GM18511 (cell line): ENCODE measurements around the gene OR2A1.
"Not testable (repeated sequence)": the region's sequence is repeated elsewhere in the genome, so short reads cannot be mapped to it uniquely, and the experiment has no call there.

ENCODE experiments used
- ATAC-seq: cut with Tn5 transposase; IDR thresholded peaks from one replicate; pipeline ENCODE4 v1.9.1; 2021; ENCODE audit warnings: mild to moderate bottlenecking, moderate library complexity; ENCODE audit not compliant: unreplicated experiment

Gene OR2A1

DNA sequence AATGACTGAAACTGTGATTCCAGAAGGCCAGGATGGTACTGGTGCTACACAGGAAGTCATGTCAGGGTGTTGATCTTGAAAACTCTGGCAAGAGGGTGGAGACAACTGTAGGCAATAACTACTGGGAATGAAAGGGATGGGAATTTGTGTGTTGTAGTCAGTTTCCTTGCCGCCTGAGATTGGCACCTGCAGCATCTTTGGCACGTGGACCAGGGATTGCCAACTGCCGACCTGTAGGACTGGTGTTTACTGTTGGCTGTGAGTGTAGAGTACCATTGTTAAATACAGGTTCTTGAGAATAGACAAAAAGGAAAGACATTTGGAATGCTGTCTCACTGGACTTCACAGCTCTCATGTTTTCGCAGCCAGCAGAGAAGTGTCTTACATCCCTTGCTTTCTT, 11.1 kb downstream of the OR2A1 start:
- ATAC-seq = not testable (repeated sequence)

DNA sequence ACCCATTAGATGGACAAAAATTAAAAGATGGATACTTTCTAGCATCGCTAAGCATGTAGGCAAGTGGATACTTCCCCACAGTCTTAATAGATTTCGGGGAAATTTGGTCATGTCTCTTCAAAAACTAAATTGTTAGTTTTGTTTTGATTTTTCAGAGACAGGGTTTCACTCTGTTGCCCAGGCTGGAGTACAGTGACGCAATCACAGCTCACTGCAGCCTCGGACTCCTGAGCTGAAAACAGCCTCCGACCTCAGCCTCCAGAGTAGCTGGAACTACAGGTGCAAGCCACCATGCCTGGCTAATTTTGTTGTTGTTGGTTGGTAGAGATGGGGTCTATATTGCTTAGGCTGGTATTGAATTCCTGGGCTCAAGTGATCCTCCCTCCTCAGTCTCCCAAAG, 13.6 kb downstream of the OR2A1 start:
- not testable (repeated sequence) for ATAC-seq

DNA sequence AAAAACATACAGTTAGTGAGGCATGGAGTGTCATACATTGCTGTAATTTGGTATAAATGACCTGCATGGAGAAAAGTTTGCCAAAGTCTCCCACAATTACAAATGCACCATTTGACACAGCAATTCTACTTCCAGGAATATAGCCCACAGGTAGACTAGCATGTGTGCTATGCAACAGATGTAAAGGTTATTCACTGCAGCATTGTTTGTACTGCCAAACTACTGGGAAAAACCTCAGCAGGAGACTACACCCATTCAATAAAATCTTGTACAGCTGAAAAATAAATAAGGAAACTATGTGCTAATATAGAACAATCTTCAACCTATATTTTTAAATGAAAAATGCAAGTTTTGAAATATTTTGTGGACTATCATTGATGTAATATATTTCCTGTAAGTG, 17.8 kb downstream of the OR2A1 start:
- not testable (repeated sequence) for ATAC-seq

DNA sequence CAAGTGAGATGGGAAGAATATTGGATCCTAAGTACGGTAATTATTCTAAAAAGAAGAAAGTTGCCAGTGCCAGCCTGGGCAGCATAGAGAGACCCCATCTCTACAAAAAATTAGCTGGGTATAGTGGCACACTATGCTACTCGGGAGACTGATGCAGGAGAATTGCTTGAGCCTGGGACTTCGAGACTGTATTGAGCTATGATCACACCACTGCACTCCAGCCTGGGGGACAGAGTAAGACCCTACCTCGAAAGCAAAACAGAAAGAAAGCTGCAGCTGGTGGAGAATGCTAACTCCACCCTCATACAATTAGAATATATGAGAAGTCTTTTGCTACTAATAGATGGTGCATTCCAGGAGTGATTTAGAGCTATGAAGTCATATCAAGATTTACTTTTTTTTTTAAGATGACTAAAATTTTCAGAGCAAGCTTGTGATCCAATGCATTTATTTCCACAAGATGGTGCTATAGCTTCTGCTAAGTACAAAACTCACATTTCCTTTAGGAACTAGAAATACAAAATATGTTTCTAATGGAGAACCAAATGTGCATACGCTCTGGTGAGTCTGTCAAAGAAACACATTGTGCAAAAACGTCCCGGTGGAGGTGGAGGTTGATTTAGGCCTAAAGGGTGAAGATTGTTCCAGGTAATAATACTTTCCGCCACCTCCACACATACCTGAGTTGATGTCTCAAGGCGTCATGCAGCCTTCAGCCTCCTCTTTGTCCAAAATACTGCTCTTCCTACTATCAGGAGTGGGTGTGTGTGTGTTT, 19.2 kb downstream of the OR2A1 start:
- ATAC-seq = peak; percentile 58

GRCh38 chr7:144331996-144332288, 19.7 kb downstream of the OR2A1 start:
- ATAC-seq = peak; percentile 21

GRCh38 chr7:144348625-144349024, 36.4 kb downstream of the OR2A1 start:
- peak; percentile 24 for ATAC-seq

GRCh38 chr7:144351667-144352066, 39.4 kb downstream of the OR2A1 start:
- ATAC-seq = not testable (repeated sequence)

DNA sequence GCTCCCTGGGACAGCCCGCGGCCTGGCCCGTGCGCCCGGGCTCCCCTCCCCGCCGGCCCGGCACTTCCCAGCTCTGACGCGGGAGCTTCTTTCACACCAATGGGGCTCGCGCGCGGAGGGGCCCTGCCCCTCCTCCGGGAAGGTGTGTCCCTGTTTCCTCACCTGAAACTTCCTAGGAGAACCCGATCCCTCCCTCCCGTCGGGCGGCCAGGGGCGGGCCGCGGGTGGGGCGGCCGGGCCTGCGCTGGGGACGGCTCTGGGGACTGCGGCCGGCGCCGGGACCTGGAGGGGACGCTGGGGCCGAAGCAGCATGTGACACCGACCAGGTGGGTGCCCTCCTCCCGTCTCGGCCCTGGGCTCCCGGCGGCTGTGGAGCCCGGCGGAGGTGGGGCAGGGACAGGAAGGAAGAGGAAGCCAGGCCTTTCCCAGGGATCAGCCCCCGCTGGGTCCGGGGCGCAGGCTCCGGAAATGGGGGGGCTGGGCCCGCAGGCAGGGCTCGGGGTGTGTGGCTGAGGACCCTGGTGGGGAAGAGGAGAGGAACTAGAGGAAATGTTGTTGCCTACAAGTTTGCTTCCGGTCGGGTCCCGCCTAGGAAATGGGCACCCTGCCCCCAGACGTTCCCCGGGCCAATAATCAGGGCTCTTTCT, 43.1 kb downstream of the OR2A1 start, which contains the start of gene ARHGEF5:
ARHGEF5 (plus strand) TSS at position 227 of the 647 bp plus-strand sequence. CDS start 7,268 bp downstream, outside the sequence.
- ATAC-seq = peak; percentile 79

DNA sequence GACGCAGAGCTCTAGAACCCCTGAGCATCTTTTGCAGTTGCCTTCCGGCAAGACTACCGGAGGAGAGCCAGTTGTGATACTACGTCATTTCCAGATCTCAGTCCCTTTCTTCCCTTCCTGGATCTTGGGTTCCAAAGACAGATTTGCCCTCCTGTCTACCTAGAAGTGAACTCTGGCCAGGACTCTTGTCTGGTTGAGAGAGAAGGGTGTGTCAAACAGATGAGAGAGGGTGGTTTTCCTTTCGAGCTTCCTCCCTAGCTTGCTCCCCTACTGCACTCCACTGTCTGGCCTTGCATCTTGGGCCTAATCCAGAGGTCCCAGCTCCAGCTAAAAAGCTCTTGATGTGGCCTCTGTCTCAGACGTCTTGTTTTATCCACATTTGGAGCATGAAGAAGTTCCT, 44.0 kb downstream of the OR2A1 start:
- not testable (repeated sequence) for ATAC-seq

GRCh38 chr7:144356860-144357259, 44.6 kb downstream of the OR2A1 start:
- ATAC-seq = not testable (repeated sequence)

DNA sequence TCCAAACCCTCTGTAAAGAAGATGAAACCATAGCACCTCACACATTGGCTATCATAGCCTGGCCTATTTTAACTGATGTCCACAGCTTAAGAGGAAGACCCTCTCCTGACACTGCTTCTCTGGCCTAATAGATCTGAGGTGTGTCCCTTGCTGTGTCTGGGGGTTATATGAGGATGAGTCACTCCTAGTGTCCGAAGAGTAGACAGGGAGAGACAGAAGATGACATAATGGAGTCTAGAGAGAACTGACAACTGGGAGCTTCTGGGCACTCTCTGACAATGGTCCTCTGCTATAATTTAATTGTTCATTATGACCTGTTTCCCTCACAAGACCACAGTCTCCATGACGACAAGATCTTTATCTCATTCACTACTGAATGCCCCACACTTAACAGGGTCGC, 49.8 kb downstream of the OR2A1 start:
- not testable (repeated sequence) for ATAC-seq

DNA sequence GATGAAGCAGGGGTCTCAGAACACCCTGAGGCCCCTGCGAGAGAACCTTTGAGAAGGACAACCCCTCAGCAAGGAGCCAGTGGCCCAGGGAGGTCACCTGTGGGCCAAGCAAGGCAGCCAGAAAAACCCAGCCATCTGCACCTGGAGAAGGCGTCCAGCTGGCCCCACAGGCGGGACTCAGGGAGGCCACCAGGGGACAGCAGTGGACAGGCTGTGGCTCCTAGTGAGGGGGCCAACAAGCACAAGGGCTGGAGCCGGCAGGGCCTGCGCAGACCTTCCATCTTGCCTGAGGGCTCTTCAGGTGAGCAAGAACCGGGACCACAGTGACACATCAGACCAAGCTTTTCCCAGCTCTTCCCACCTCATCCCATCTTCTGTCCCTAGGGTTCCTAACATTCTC, 53.3 kb downstream of the OR2A1 start:
- not testable (repeated sequence) for ATAC-seq

DNA sequence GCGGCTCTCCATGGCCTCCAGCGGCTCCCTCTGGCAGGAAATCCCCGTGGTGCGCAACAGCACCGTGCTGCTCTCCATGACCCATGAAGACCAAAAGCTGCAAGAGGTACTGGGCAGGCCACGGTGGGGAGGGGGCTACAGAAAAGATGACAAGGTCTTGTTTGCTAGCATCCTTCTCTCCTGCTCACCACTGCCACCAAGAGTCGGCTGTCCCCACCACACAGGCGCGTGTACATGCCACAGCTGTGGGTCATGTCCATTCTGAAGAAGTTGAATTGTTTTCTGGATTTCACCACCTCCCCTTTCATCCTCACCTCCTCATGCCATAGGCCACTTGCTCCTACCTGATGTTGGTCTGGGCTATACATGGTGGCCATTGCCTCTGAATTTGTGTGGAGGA, 55.0 kb downstream of the OR2A1 start:
- ATAC-seq = not testable (repeated sequence)

DNA sequence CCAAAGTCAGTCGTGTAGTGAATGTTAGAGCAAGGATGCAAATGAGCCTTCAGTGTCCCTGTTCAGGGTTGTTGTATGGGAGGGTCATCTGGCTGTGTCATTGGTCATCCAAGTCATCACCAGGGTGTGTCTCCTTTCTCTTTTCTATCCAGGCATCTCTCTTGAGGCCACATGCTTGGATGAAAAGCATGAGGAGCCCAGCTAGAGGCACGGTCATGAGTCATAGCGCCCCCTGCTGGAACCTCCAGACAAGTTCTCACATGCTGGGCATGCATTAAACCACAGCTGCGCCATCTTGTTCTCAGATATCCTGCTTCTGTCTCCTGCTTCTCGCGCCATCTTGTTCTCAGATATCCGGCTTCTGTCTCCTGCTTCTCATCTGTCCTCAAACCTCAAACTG, 57.0 kb downstream of the OR2A1 start:
- ATAC-seq = not testable (repeated sequence)
